ENCODE results near the gene SLC9A8.
A peak's percentile ranks its signal among the peaks of the same experiment; 100 is the strongest.

Gene SLC9A8

DNA sequence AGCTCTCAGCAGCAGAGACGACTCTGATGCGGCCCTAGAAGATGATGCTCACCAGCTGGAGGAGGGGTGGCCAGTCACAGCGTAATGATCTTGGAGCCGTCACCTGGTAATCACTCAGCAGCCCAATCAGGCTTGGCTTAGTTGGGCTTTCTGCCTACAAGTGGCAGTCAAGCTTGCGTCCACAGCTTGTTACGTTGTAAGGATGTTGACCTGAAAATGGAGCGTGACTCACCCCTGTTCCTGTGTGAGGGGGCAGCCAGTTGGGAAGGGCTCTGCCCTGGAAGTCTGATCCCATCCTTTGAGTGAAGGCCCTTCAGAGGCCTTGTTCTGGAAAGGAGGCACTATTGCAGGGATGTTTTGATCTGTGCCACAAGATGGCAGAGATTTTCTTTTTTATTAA lies 52.9 kb downstream of the SLC9A8 start:
- no peak for ATAC-seq
- no peaks in the 10 kb centered on the region for H3K9me3 Mint-ChIP-seq
- H3K27ac Mint-ChIP-seq = peak overlapping the region; percentile 91
- H3K27me3 Mint-ChIP-seq = no peaks in the 10 kb centered on the region
- H3K36me3 Mint-ChIP-seq = peaks cover 42% of the 10 kb centered on the region
- H3K4me1 Mint-ChIP-seq = peaks cover 35% of the 10 kb centered on the region
- H3K4me3 Mint-ChIP-seq = no peak overlapping the region

GRCh38 chr20:49866051-49866450 lies 53.4 kb downstream of the SLC9A8 start:
- ATAC-seq = no peak
- Mint-ChIP-seq H3K36me3 (peaks cover 37% of the 10 kb centered on the region), H3K27me3 (no peaks in the 10 kb centered on the region), H3K4me1 (peaks cover 35% of the 10 kb centered on the region), H3K4me3 (peak overlapping the region; percentile 9), H3K9me3 (no peaks in the 10 kb centered on the region), H3K27ac (peak overlapping the region; percentile 91)

GRCh38 chr20:49867453-49868215 lies 55.0 kb downstream of the SLC9A8 start:
- H3K4me3 Mint-ChIP-seq = peak overlapping the region; percentile 28
- no peaks in the 10 kb centered on the region for H3K9me3 Mint-ChIP-seq
- peak; percentile 82 for ATAC-seq
- H3K4me1 Mint-ChIP-seq = peaks cover 35% of the 10 kb centered on the region
- H3K36me3 Mint-ChIP-seq = peaks cover 35% of the 10 kb centered on the region
- H3K27me3 Mint-ChIP-seq = no peaks in the 10 kb centered on the region
- peak overlapping the region; percentile 91 for H3K27ac Mint-ChIP-seq

GRCh38 chr20:49868538-49868937 lies 55.9 kb downstream of the SLC9A8 start:
- Mint-ChIP-seq H3K27ac (peak overlapping the region; percentile 91), H3K4me3 (no peak overlapping the region), H3K36me3 (peaks cover 35% of the 10 kb centered on the region), H3K27me3 (no peaks in the 10 kb centered on the region), H3K9me3 (no peaks in the 10 kb centered on the region), H3K4me1 (peaks cover 35% of the 10 kb centered on the region)
- ATAC-seq = peak; percentile 65

DNA sequence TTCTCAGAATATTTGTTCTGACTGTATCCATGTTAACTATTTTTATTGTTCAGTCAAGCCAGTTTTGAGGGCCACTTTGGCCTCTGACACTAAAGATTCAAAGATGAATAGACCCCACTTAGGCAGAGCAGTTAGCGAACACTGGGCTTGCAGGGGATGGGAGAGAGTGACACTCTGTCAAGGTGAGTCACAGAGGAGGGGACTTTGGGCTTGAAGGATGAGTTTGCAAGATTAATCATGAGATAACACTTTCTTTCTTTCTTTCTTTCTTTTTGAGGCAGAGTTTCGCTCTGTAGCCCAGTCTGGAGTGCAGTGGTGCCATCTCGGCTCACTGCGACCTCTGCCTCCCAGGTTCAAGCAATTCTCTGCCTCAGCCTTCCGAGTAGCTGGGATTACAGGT lies 56.3 kb downstream of the SLC9A8 start:
- peak overlapping the region; percentile 91 for H3K27ac Mint-ChIP-seq
- H3K36me3 Mint-ChIP-seq = peaks cover 35% of the 10 kb centered on the region
- no peak for ATAC-seq

GRCh38 chr20:49870261-49870660 lies 57.6 kb downstream of the SLC9A8 start:
- Mint-ChIP-seq H3K4me3 (no peak overlapping the region), H3K27ac (peak overlapping the region; percentile 61), H3K4me1 (peaks cover 35% of the 10 kb centered on the region), H3K36me3 (peaks cover 34% of the 10 kb centered on the region), H3K9me3 (no peaks in the 10 kb centered on the region), H3K27me3 (no peaks in the 10 kb centered on the region)
- ATAC-seq = no peak

More for the DNA sequence above, 56.3 kb downstream of the SLC9A8 start:
- H3K27me3 Mint-ChIP-seq = no peaks in the 10 kb centered on the region
- peaks cover 35% of the 10 kb centered on the region for H3K4me1 Mint-ChIP-seq
- H3K9me3 Mint-ChIP-seq = no peaks in the 10 kb centered on the region
- no peak overlapping the region for H3K4me3 Mint-ChIP-seq

GRCh38 chr20:49871391-49871948 lies 58.8 kb downstream of the SLC9A8 start:
- no peaks in the 10 kb centered on the region for H3K9me3 Mint-ChIP-seq
- no peak overlapping the region for H3K4me3 Mint-ChIP-seq
- no peak overlapping the region for H3K27ac Mint-ChIP-seq
- peaks cover 33% of the 10 kb centered on the region for H3K36me3 Mint-ChIP-seq
- no peaks in the 10 kb centered on the region for H3K27me3 Mint-ChIP-seq
- peaks cover 26% of the 10 kb centered on the region for H3K4me1 Mint-ChIP-seq
- ATAC-seq = no peak

GRCh38 chr20:49872056-49872455 lies 59.4 kb downstream of the SLC9A8 start:
- ATAC-seq = no peak
- Mint-ChIP-seq H3K9me3 (no peaks in the 10 kb centered on the region), H3K36me3 (peaks cover 27% of the 10 kb centered on the region), H3K27me3 (no peaks in the 10 kb centered on the region), H3K27ac (no peak overlapping the region), H3K4me1 (peaks cover 21% of the 10 kb centered on the region), H3K4me3 (no peak overlapping the region)

GRCh38 chr20:49874696-49875095 lies 62.1 kb downstream of the SLC9A8 start:
- ATAC-seq = no peak
- Mint-ChIP-seq H3K27ac (no peak overlapping the region), H3K4me3 (no peak overlapping the region)

DNA sequence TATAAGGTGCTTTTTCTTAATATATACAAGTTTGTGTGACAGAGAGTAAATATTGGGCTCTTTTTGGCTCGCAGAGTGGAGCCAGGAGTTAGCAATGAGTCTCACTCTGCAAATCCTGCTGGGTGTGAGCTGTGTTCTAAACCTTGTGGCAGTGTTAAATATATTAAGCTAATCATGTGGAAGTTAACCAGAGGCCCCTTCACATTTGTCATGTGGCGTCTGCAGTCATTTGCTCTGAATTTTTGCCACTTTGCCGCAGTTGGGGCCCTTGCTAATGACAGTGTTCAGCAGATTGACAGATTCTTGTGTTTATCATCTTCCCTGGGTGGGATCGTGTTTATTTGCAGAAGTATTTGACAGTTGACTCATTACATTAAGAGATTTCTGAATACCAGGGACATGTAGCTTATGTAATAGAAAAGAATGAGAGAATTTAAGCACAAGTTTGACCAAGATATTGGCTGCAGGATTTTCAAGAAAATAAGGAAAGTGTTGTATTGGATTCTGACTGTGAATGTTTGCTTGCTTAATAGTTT lies 64.8 kb downstream of the SLC9A8 start:
- Mint-ChIP-seq H3K9me3 (no peaks in the 10 kb centered on the region), H3K4me3 (no peak overlapping the region), H3K36me3 (peaks cover 33% of the 10 kb centered on the region), H3K27me3 (no peaks in the 10 kb centered on the region), H3K4me1 (no peaks in the 10 kb centered on the region), H3K27ac (no peak overlapping the region)
- no peak for ATAC-seq

More at GRCh38 chr20:49874696-49875095, 62.1 kb downstream of the SLC9A8 start:
- Mint-ChIP-seq H3K36me3 (peaks cover 21% of the 10 kb centered on the region), H3K27me3 (no peaks in the 10 kb centered on the region), H3K4me1 (no peaks in the 10 kb centered on the region), H3K9me3 (no peaks in the 10 kb centered on the region)

DNA sequence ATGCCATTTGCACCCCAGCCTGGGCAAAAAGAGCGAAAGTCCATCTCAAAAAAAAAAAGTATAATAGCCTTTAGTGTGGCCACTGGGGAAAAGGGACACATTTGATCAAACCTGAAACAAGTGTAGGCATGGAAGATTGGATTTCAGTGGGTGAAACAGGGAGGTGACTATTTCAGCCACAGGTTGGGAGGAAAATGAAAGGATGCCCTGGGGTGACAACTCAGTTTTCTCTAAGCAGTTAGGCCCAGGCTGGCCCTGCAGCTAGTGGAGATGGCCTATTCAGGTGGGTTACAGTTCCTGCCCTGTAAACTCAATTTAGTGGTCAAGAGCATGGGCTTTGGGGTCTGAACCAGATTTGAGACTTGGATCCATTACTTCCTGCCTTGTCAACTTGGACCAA lies 66.3 kb downstream of the SLC9A8 start:
- ATAC-seq = no peak
- H3K27me3 Mint-ChIP-seq = no peaks in the 10 kb centered on the region
- H3K4me1 Mint-ChIP-seq = no peaks in the 10 kb centered on the region
- H3K27ac Mint-ChIP-seq = no peak overlapping the region
- H3K36me3 Mint-ChIP-seq = peaks cover 46% of the 10 kb centered on the region
- no peaks in the 10 kb centered on the region for H3K9me3 Mint-ChIP-seq
- H3K4me3 Mint-ChIP-seq = no peak overlapping the region

DNA sequence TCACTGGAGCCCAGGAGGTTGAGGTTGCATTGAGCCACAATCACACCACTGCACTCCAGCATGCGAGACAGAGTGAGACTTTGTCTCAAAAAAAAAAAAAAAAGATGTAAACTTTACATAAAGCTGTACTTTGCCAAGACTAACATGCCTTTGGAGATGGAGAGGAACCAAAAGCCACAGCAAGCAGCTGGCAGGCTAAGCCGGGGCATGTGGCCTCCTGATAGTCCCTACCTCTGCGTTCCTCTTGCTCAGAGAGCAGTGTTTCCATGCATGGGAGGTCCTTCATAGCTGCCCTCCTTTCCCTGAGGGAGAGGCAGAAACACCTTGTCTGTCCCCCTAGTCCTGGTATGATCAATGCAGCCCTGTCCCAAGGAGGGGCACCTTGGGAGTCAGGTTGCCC lies 67.5 kb downstream of the SLC9A8 start:
- Mint-ChIP-seq H3K27me3 (no peaks in the 10 kb centered on the region), H3K9me3 (no peaks in the 10 kb centered on the region), H3K36me3 (peaks cover 38% of the 10 kb centered on the region), H3K4me3 (no peak overlapping the region), H3K27ac (no peak overlapping the region), H3K4me1 (no peaks in the 10 kb centered on the region)
- no peak for ATAC-seq

- no peaks in the 10 kb centered on the region for H3K27me3 Mint-ChIP-seq
- no peak overlapping the region for H3K4me3 Mint-ChIP-seq
- H3K9me3 Mint-ChIP-seq = no peaks in the 10 kb centered on the region
- no peak for ATAC-seq
- peaks cover 40% of the 10 kb centered on the region for H3K36me3 Mint-ChIP-seq
- no peaks in the 10 kb centered on the region for H3K4me1 Mint-ChIP-seq
- no peak overlapping the region for H3K27ac Mint-ChIP-seq
Measured at GRCh38 chr20:49880724-49881445, 68.3 kb downstream of the SLC9A8 start.

DNA sequence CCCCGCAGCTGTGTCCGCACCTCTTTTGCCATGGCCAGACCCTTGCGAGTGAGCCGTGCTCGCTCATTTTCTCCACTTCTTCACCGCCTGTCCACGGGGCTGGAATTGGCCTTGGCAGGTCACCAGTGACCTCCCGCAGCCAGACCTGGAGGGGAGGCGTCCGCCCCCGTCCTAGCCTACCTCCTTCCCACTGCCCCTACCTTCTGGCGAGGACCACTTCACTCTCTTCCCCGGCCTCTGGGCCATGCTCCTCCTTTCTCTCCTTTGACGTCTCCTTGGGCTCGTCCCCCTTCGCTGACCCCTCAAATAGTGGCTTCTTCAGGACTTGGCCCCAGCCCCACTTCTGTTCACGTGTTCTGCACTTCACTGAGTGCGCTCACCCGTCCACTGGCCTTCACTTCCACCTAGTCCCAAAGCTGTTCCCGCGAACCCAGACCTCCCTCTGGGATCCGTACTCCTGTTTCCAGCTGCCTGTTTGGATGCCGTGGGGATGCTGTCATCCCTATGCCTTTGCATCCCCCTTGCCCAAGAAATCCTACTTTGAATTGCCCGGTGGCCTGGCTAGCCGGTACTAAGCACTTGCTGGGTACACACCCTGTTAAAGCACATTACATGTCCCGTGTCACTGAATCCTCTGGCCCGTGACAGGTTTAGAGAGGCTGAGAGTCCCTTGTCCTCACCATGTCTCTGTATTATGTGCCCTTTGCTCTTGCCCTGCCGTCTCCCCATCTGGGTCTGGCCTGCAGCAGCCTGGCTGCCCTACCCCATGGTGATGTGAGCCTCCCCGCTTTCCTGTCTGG lies 69.7 kb downstream of the SLC9A8 start:
- peaks cover 2% of the 10 kb centered on the region for H3K4me1 Mint-ChIP-seq
- H3K27me3 Mint-ChIP-seq = no peaks in the 10 kb centered on the region
- no peaks in the 10 kb centered on the region for H3K9me3 Mint-ChIP-seq
- no peak overlapping the region for H3K27ac Mint-ChIP-seq
- no peak for ATAC-seq
- H3K4me3 Mint-ChIP-seq = no peak overlapping the region
- H3K36me3 Mint-ChIP-seq = peaks cover 54% of the 10 kb centered on the region
